HG03159 (cell line): ENCODE measurements around the gene NCKAP5.

Experiments
- ATAC-seq: cut with Tn5 transposase; IDR thresholded peaks from one replicate; pipeline ENCODE4 v1.9.1; 2021; ENCODE audit warnings: mild to moderate bottlenecking, moderate library complexity; ENCODE audit not compliant: unreplicated experiment

Gene NCKAP5

GRCh38 chr2:133061874-133062593 is 506.2 kb downstream of the NCKAP5 start:
- ATAC-seq: no peak

- no peak for ATAC-seq
Observed at GRCh38 chr2:133054297-133054696, 514.0 kb downstream of the NCKAP5 start.

- ATAC-seq: no peak
Observed at GRCh38 chr2:133053541-133053940, 514.7 kb downstream of the NCKAP5 start.

- no peak for ATAC-seq
Observed at GRCh38 chr2:133045787-133046186, 522.5 kb downstream of the NCKAP5 start.

GRCh38 chr2:133044556-133044955 is 523.7 kb downstream of the NCKAP5 start:
- no peak for ATAC-seq

GRCh38 chr2:133040170-133040569 is 528.1 kb downstream of the NCKAP5 start:
- ATAC-seq: no peak

- no peak for ATAC-seq
Observed at GRCh38 chr2:133039531-133039930, 528.7 kb downstream of the NCKAP5 start.

- ATAC-seq: no peak
Observed at GRCh38 chr2:133026536-133027177, 541.6 kb downstream of the NCKAP5 start.

GRCh38 chr2:133025004-133025403 is 543.3 kb downstream of the NCKAP5 start:
- ATAC-seq: no peak

- ATAC-seq: no peak
Observed at GRCh38 chr2:133012847-133013734, 555.2 kb downstream of the NCKAP5 start.

GRCh38 chr2:133004623-133005022 is 563.6 kb downstream of the NCKAP5 start:
- ATAC-seq: no peak

- no peak for ATAC-seq
Observed at GRCh38 chr2:132999421-132999820, 568.8 kb downstream of the NCKAP5 start.

GRCh38 chr2:132998221-132998620 is 570.0 kb downstream of the NCKAP5 start:
- ATAC-seq: no peak

GRCh38 chr2:132991471-132992045 is 576.7 kb downstream of the NCKAP5 start:
- no peak for ATAC-seq

GRCh38 chr2:132984731-132985130 is 583.5 kb downstream of the NCKAP5 start:
- ATAC-seq: no peak

GRCh38 chr2:132980304-132980703 is 588.0 kb downstream of the NCKAP5 start:
- ATAC-seq: no peak

GRCh38 chr2:132979339-132980093 is 588.7 kb downstream of the NCKAP5 start:
- ATAC-seq: peak; percentile 68

- ATAC-seq: no peak
Observed at GRCh38 chr2:132978840-132979239, 589.4 kb downstream of the NCKAP5 start.

- no peak for ATAC-seq
Observed at GRCh38 chr2:132977812-132978529, 590.3 kb downstream of the NCKAP5 start.
